ENCODE data around the gene RALGAPA1. TPM values are rescaled to one million over a fixed set of nuclear protein-coding genes. Genes with fewer than 3 reads are reported as not detected.

Gene RALGAPA1
- polyA plus RNA-seq, 1 donor from 2014 or later: 24.6 TPM

GRCh38 chr14:35556548-35556947, 252.5 kb downstream of the RALGAPA1 start:
- no peaks in the 10 kb centered on the region for H3K9me3 Mint-ChIP-seq
- no peak overlapping the region for H3K27ac Mint-ChIP-seq
- no peaks in the 10 kb centered on the region for H3K4me1 Mint-ChIP-seq
- no peaks in the 10 kb centered on the region for H3K27me3 Mint-ChIP-seq
- peaks cover 3% of the 10 kb centered on the region for H3K36me3 Mint-ChIP-seq
- no peak overlapping the region for H3K4me3 Mint-ChIP-seq

GRCh38 chr14:35553808-35554207, 255.3 kb downstream of the RALGAPA1 start:
- H3K27ac Mint-ChIP-seq: no peak overlapping the region
- peaks cover 2% of the 10 kb centered on the region for H3K36me3 Mint-ChIP-seq
- no peak overlapping the region for H3K4me3 Mint-ChIP-seq
- no peaks in the 10 kb centered on the region for H3K27me3 Mint-ChIP-seq
- no peaks in the 10 kb centered on the region for H3K9me3 Mint-ChIP-seq
- H3K4me1 Mint-ChIP-seq: no peaks in the 10 kb centered on the region

- Mint-ChIP-seq H3K4me1 (no peaks in the 10 kb centered on the region), H3K9me3 (no peaks in the 10 kb centered on the region), H3K27me3 (no peaks in the 10 kb centered on the region), H3K36me3 (peaks cover 4% of the 10 kb centered on the region), H3K27ac (no peak overlapping the region), H3K4me3 (no peak overlapping the region)
These were observed 258.0 kb downstream of the RALGAPA1 start for GRCh38 chr14:35551081-35551480.

GRCh38 chr14:35549551-35549950, 259.5 kb downstream of the RALGAPA1 start:
- peaks cover 4% of the 10 kb centered on the region for H3K36me3 Mint-ChIP-seq
- H3K27ac Mint-ChIP-seq: no peak overlapping the region
- H3K4me3 Mint-ChIP-seq: no peak overlapping the region
- no peaks in the 10 kb centered on the region for H3K27me3 Mint-ChIP-seq
- H3K4me1 Mint-ChIP-seq: no peaks in the 10 kb centered on the region
- H3K9me3 Mint-ChIP-seq: no peaks in the 10 kb centered on the region

- Mint-ChIP-seq H3K27ac (no peak overlapping the region), H3K27me3 (no peaks in the 10 kb centered on the region), H3K36me3 (peaks cover 9% of the 10 kb centered on the region), H3K9me3 (no peaks in the 10 kb centered on the region), H3K4me1 (peaks cover 3 to 10% (median 8%) of the 10 kb centered on the region in 3 donors), H3K4me3 (no peak overlapping the region)
These were observed 266.1 kb downstream of the RALGAPA1 start for GRCh38 chr14:35543006-35543405.

- Mint-ChIP-seq H3K27ac (no peak overlapping the region), H3K4me3 (no peak overlapping the region), H3K36me3 (peaks cover 13% of the 10 kb centered on the region), H3K9me3 (no peaks in the 10 kb centered on the region), H3K4me1 (peaks cover 4 to 16% (median 10%) of the 10 kb centered on the region in 3 donors), H3K27me3 (peaks cover 13% of the 10 kb centered on the region)
These were observed 269.1 kb downstream of the RALGAPA1 start for GRCh38 chr14:35539969-35540368.

GRCh38 chr14:35535483-35536112, 273.5 kb downstream of the RALGAPA1 start:
- Mint-ChIP-seq H3K4me1 (peaks cover 6 to 21% (median 13%) of the 10 kb centered on the region in 3 donors), H3K36me3 (peaks cover 9% of the 10 kb centered on the region), H3K9me3 (peaks cover 0 to 3% (median 0%) of the 10 kb centered on the region in 3 donors), H3K27ac (peak overlapping the region in 2 of 3 donors; percentile 6 to 60), H3K27me3 (peaks cover 36% of the 10 kb centered on the region), H3K4me3 (peak overlapping the region in 3 of 4 donors; percentile 8 to 89 (median 88))

- Mint-ChIP-seq H3K27me3 (peaks cover 36% of the 10 kb centered on the region), H3K27ac (peak overlapping the region in 2 of 3 donors; percentile 31 to 60), H3K36me3 (peaks cover 9% of the 10 kb centered on the region), H3K4me3 (peak overlapping the region; percentile 77 to 93 (median 88)), H3K4me1 (peaks cover 6 to 18% (median 10%) of the 10 kb centered on the region in 3 donors), H3K9me3 (peaks cover 0 to 3% (median 0%) of the 10 kb centered on the region in 3 donors)
These were observed 274.1 kb downstream of the RALGAPA1 start for GRCh38 chr14:35534873-35535482.

- Mint-ChIP-seq H3K4me1 (peaks cover 6 to 13% (median 7%) of the 10 kb centered on the region in 3 donors), H3K27ac (peak overlapping the region in 1 of 3 donors; percentile 31), H3K36me3 (peaks cover 7% of the 10 kb centered on the region), H3K4me3 (peak overlapping the region; percentile 77 to 93 (median 88)), H3K9me3 (peaks cover 0 to 3% (median 0%) of the 10 kb centered on the region in 3 donors), H3K27me3 (peaks cover 40% of the 10 kb centered on the region)
These were observed 274.8 kb downstream of the RALGAPA1 start for GRCh38 chr14:35534208-35534872.

- Mint-ChIP-seq H3K27me3 (peaks cover 42% of the 10 kb centered on the region), H3K36me3 (peaks cover 7% of the 10 kb centered on the region), H3K4me3 (peak within 1 kb of the TSS; percentile 77 to 93 (median 88)), H3K4me1 (peaks cover 6 to 13% (median 7%) of the 10 kb centered on the region in 3 donors), H3K9me3 (peaks cover 0 to 3% (median 0%) of the 10 kb centered on the region in 3 donors), H3K27ac (peak within 1 kb of the TSS in 2 of 3 donors; percentile 31 to 69)
These were observed 275.5 kb downstream of the RALGAPA1 start, which contains the start of gene INSM2 for GRCh38 chr14:35533357-35534207. Gene INSM2, plus strand, starts transcription at chr14:35534164. Its CDS starts 89 bp downstream, at chr14:35534253.

- Mint-ChIP-seq H3K9me3 (peaks cover 0 to 3% (median 0%) of the 10 kb centered on the region in 3 donors), H3K27me3 (peaks cover 42% of the 10 kb centered on the region), H3K4me1 (peaks cover 6 to 10% (median 7%) of the 10 kb centered on the region in 3 donors), H3K4me3 (peak overlapping the region; percentile 77 to 93 (median 82)), H3K27ac (peak overlapping the region in 1 of 3 donors; percentile 69), H3K36me3 (peaks cover 3% of the 10 kb centered on the region)
These were observed 276.2 kb downstream of the RALGAPA1 start for GRCh38 chr14:35532783-35533356.

GRCh38 chr14:35531960-35532747, 276.9 kb downstream of the RALGAPA1 start:
- Mint-ChIP-seq H3K4me3 (peak overlapping the region in 1 of 4 donors; percentile 59), H3K36me3 (peaks cover 1% of the 10 kb centered on the region), H3K27ac (no peak overlapping the region), H3K27me3 (peaks cover 42% of the 10 kb centered on the region), H3K4me1 (peaks cover 6 to 10% (median 7%) of the 10 kb centered on the region in 3 donors), H3K9me3 (peaks cover 0 to 3% (median 0%) of the 10 kb centered on the region in 3 donors)

- Mint-ChIP-seq H3K4me1 (no peaks in the 10 kb centered on the region), H3K9me3 (peaks cover 0 to 3% (median 0%) of the 10 kb centered on the region in 3 donors)
These were observed 282.1 kb downstream of the RALGAPA1 start for GRCh38 chr14:35526962-35527361.

More at GRCh38 chr14:35526962-35527361, 282.1 kb downstream of the RALGAPA1 start:
- no peak overlapping the region for H3K4me3 Mint-ChIP-seq
- peaks cover 22% of the 10 kb centered on the region for H3K27me3 Mint-ChIP-seq
- no peak overlapping the region for H3K27ac Mint-ChIP-seq
- no peaks in the 10 kb centered on the region for H3K36me3 Mint-ChIP-seq
